ENCODE measurements around the gene RETREG1.

Gene RETREG1

GRCh38 chr5:16582081-16582480 is 34.7 kb downstream of the RETREG1 start:
- H3K4me3 ChIP-seq (ENCODE audit: low read depth in 1 of 2, low read length in 2 of 2) = no peak overlapping the region
- H4K20me1 ChIP-seq (ENCODE audit: insufficient read depth, low read length) = no peaks in the 10 kb centered on the region
- no peaks in the 10 kb centered on the region for H3K27me3 ChIP-seq (ENCODE audit: insufficient read depth, low read length, poor library complexity)
- H3K27ac ChIP-seq (ENCODE audit: low read length) = no peak overlapping the region
- no peaks in the 10 kb centered on the region for H3K9me3 ChIP-seq (ENCODE audit: insufficient read depth, low read length, severe bottlenecking)
- TF ChIP-seq CTCF (IDR thresholded peaks at IDR 0.05; ENCODE audit: borderline replicate concordance, extremely low read depth, low read length, poor library complexity, severe bottlenecking) (no peak), EZH2 (IDR thresholded peaks at IDR 0.05; ENCODE audit: borderline replicate concordance, low read depth, low read length, severe bottlenecking) (no peak)
- H2AFZ ChIP-seq (ENCODE audit: low read depth, low read length) = no peak overlapping the region
- H3K79me2 ChIP-seq (ENCODE audit: insufficient read depth, low read length) = no peaks in the 10 kb centered on the region
- DNase-seq (no peak), ATAC-seq (ENCODE audit: insufficient read depth, low read depth) (no peak)
- H3K4me1 ChIP-seq (ENCODE audit: insufficient read depth, low read length) = no peaks in the 10 kb centered on the region
- no peak overlapping the region for H3K9ac ChIP-seq (ENCODE audit: low read depth, low read length)
- H3K4me2 ChIP-seq (ENCODE audit: insufficient read depth, low read length) = no peak overlapping the region
- no peaks in the 10 kb centered on the region for H3K36me3 ChIP-seq (ENCODE audit: insufficient read depth, low read length)

- DNase-seq (no peak), ATAC-seq (ENCODE audit: insufficient read depth, low read depth) (no peak)
- no peaks in the 10 kb centered on the region for H3K4me1 ChIP-seq (ENCODE audit: insufficient read depth, low read length)
- no peaks in the 10 kb centered on the region for H3K36me3 ChIP-seq (ENCODE audit: insufficient read depth, low read length)
- H3K27me3 ChIP-seq (ENCODE audit: insufficient read depth, low read length, poor library complexity) = no peaks in the 10 kb centered on the region
- H3K9ac ChIP-seq (ENCODE audit: low read depth, low read length) = no peak overlapping the region
- no peaks in the 10 kb centered on the region for H3K79me2 ChIP-seq (ENCODE audit: insufficient read depth, low read length)
- no peaks in the 10 kb centered on the region for H4K20me1 ChIP-seq (ENCODE audit: insufficient read depth, low read length)
- H3K9me3 ChIP-seq (ENCODE audit: insufficient read depth, low read length, severe bottlenecking) = no peaks in the 10 kb centered on the region
- no peak overlapping the region for H3K4me2 ChIP-seq (ENCODE audit: insufficient read depth, low read length)
- no peak overlapping the region for H3K4me3 ChIP-seq (ENCODE audit: low read depth in 1 of 2, low read length in 2 of 2)
- TF ChIP-seq EZH2 (IDR thresholded peaks at IDR 0.05; ENCODE audit: borderline replicate concordance, low read depth, low read length, severe bottlenecking) (no peak), CTCF (IDR thresholded peaks at IDR 0.05; ENCODE audit: borderline replicate concordance, extremely low read depth, low read length, poor library complexity, severe bottlenecking) (no peak)
- H3K27ac ChIP-seq (ENCODE audit: low read length) = no peak overlapping the region
- H2AFZ ChIP-seq (ENCODE audit: low read depth, low read length) = no peak overlapping the region
These were observed 36.4 kb downstream of the RETREG1 start for GRCh38 chr5:16580382-16580781.

- ATAC-seq (ENCODE audit: insufficient read depth, low read depth) (no peak), DNase-seq (no peak)
- Histone ChIP-seq H2AFZ (ENCODE audit: low read depth, low read length) (no peak overlapping the region), H3K27ac (ENCODE audit: low read length) (no peak overlapping the region), H4K20me1 (ENCODE audit: insufficient read depth, low read length) (no peaks in the 10 kb centered on the region), H3K27me3 (ENCODE audit: insufficient read depth, low read length, poor library complexity) (no peaks in the 10 kb centered on the region), H3K4me2 (ENCODE audit: insufficient read depth, low read length) (no peak overlapping the region), H3K9me3 (ENCODE audit: insufficient read depth, low read length, severe bottlenecking) (no peaks in the 10 kb centered on the region), H3K36me3 (ENCODE audit: insufficient read depth, low read length) (no peaks in the 10 kb centered on the region), H3K4me1 (ENCODE audit: insufficient read depth, low read length) (no peaks in the 10 kb centered on the region), H3K79me2 (ENCODE audit: insufficient read depth, low read length) (no peaks in the 10 kb centered on the region), H3K4me3 (ENCODE audit: low read depth in 1 of 2, low read length in 2 of 2) (no peak overlapping the region), H3K9ac (ENCODE audit: low read depth, low read length) (no peak overlapping the region)
- TF ChIP-seq EZH2 (IDR thresholded peaks at IDR 0.05; ENCODE audit: borderline replicate concordance, low read depth, low read length, severe bottlenecking) = no peak
- no peak for TF ChIP-seq CTCF (IDR thresholded peaks at IDR 0.05; ENCODE audit: borderline replicate concordance, extremely low read depth, low read length, poor library complexity, severe bottlenecking)
These were observed 37.5 kb downstream of the RETREG1 start for GRCh38 chr5:16579142-16579847.
